ENCODE measurements around the gene INPP5A.

INPP5A gene

GRCh38 chr10:132590094-132590751 is 52.6 kb downstream of the INPP5A start:
- TF ChIP-seq FOXM1 (IDR thresholded peaks at IDR 0.05; ENCODE audit: borderline replicate concordance, low read depth) (no peak), TAF1 (IDR thresholded peaks at IDR 0.05; ENCODE audit: low read depth) (no peak), RAD21 (IDR thresholded peaks at IDR 0.05; ENCODE audit: low read depth) (no peak)

- TF ChIP-seq RAD21 (IDR thresholded peaks at IDR 0.05; ENCODE audit: low read depth): no peak
- no peak for TF ChIP-seq YY1 (IDR thresholded peaks at IDR 0.05; ENCODE audit: low read depth)
- no peak for TF ChIP-seq TAF1 (IDR thresholded peaks at IDR 0.05; ENCODE audit: low read depth)
- no peak for TF ChIP-seq REST (IDR thresholded peaks at IDR 0.05; ENCODE audit: low read depth)
- no peak for TF ChIP-seq USF1 (IDR thresholded peaks at IDR 0.05)
- no peak for TF ChIP-seq EP300 (IDR thresholded peaks at IDR 0.05; ENCODE audit: borderline replicate concordance)
- TF ChIP-seq NFIC (IDR thresholded peaks at IDR 0.05): no peak
- no peak for TF ChIP-seq EGR1 (IDR thresholded peaks at IDR 0.05)
- TF ChIP-seq FOXM1 (IDR thresholded peaks at IDR 0.05; ENCODE audit: borderline replicate concordance, low read depth): no peak
- no peak for TF ChIP-seq CEBPB (IDR thresholded peaks at IDR 0.05)
- TF ChIP-seq MAX (IDR thresholded peaks at IDR 0.05): no peak
- TF ChIP-seq TCF12 (IDR thresholded peaks at IDR 0.05; ENCODE audit: low read depth): no peak
- no peak for TF ChIP-seq CREB1 (IDR thresholded peaks at IDR 0.05; ENCODE audit: low read depth)
- TF ChIP-seq ZBTB7A (IDR thresholded peaks at IDR 0.05; ENCODE audit: low read depth): no peak
These were observed 53.1 kb downstream of the INPP5A start for GRCh38 chr10:132590752-132591121.

- TF ChIP-seq RAD21 (IDR thresholded peaks at IDR 0.05; ENCODE audit: low read depth) (peak; percentile 72), FOXM1 (IDR thresholded peaks at IDR 0.05; ENCODE audit: borderline replicate concordance, low read depth) (no peak), USF1 (IDR thresholded peaks at IDR 0.05) (no peak)
These were observed 53.8 kb downstream of the INPP5A start for GRCh38 chr10:132591166-132591971.

GRCh38 chr10:132592790-132593383 is 55.3 kb downstream of the INPP5A start:
- TF ChIP-seq RAD21 (IDR thresholded peaks at IDR 0.05; ENCODE audit: low read depth): no peak
- no peak for TF ChIP-seq YY1 (IDR thresholded peaks at IDR 0.05; ENCODE audit: low read depth)
- TF ChIP-seq TEAD4 (IDR thresholded peaks at IDR 0.05): no peak
- no peak for TF ChIP-seq CREB1 (IDR thresholded peaks at IDR 0.05; ENCODE audit: low read depth)
- TF ChIP-seq MAX (IDR thresholded peaks at IDR 0.05): no peak
- no peak for TF ChIP-seq EP300 (IDR thresholded peaks at IDR 0.05; ENCODE audit: borderline replicate concordance)
- no peak for TF ChIP-seq NFIC (IDR thresholded peaks at IDR 0.05)
- no peak for TF ChIP-seq FOXM1 (IDR thresholded peaks at IDR 0.05; ENCODE audit: borderline replicate concordance, low read depth)
- no peak for TF ChIP-seq USF1 (IDR thresholded peaks at IDR 0.05)
- TF ChIP-seq TCF12 (IDR thresholded peaks at IDR 0.05; ENCODE audit: low read depth): no peak
- no peak for TF ChIP-seq EGR1 (IDR thresholded peaks at IDR 0.05)
- no peak for TF ChIP-seq REST (IDR thresholded peaks at IDR 0.05; ENCODE audit: low read depth)
- TF ChIP-seq CEBPB (IDR thresholded peaks at IDR 0.05): no peak

GRCh38 chr10:132593389-132593788 is 55.8 kb downstream of the INPP5A start:
- no peak for TF ChIP-seq NFIC (IDR thresholded peaks at IDR 0.05)
- no peak for TF ChIP-seq TAF1 (IDR thresholded peaks at IDR 0.05; ENCODE audit: low read depth)
- no peak for TF ChIP-seq FOXM1 (IDR thresholded peaks at IDR 0.05; ENCODE audit: borderline replicate concordance, low read depth)
- TF ChIP-seq TCF12 (IDR thresholded peaks at IDR 0.05; ENCODE audit: low read depth): no peak
- TF ChIP-seq RAD21 (IDR thresholded peaks at IDR 0.05; ENCODE audit: low read depth): no peak
- TF ChIP-seq EP300 (IDR thresholded peaks at IDR 0.05; ENCODE audit: borderline replicate concordance): no peak
- TF ChIP-seq TEAD4 (IDR thresholded peaks at IDR 0.05): no peak
- TF ChIP-seq CEBPB (IDR thresholded peaks at IDR 0.05): no peak
- TF ChIP-seq MAX (IDR thresholded peaks at IDR 0.05): no peak
- no peak for TF ChIP-seq EGR1 (IDR thresholded peaks at IDR 0.05)
- TF ChIP-seq USF1 (IDR thresholded peaks at IDR 0.05): no peak
- TF ChIP-seq YY1 (IDR thresholded peaks at IDR 0.05; ENCODE audit: low read depth): no peak
- no peak for TF ChIP-seq REST (IDR thresholded peaks at IDR 0.05; ENCODE audit: low read depth)
- no peak for TF ChIP-seq ZBTB7A (IDR thresholded peaks at IDR 0.05; ENCODE audit: low read depth)
- no peak for TF ChIP-seq CREB1 (IDR thresholded peaks at IDR 0.05; ENCODE audit: low read depth)
